Activated naive CD8-positive, alpha-beta T cell (primary cell): ENCODE data around the gene ATP1B1.
"Not testable (repeated sequence)": the region's sequence is repeated elsewhere in the genome, so short reads cannot be mapped to it uniquely, and the experiment has no call there.

Experiments used
- H3K27ac Mint-ChIP-seq: one replicate; pipeline ENCODE4 v1.8.0; 2021; ENCODE audit warnings: mixed read lengths
- H3K27me3 Mint-ChIP-seq: one replicate; pipeline ENCODE4 v1.8.0; 2021; ENCODE audit warnings: mixed read lengths
- H3K36me3 Mint-ChIP-seq: one replicate; pipeline ENCODE4 v1.8.0; 2021; ENCODE audit warnings: mixed read lengths
- H3K4me1 Mint-ChIP-seq: one replicate; pipeline ENCODE4 v1.8.0; 2021; ENCODE audit warnings: low read depth, mixed read lengths
- H3K4me3 Mint-ChIP-seq: one replicate; pipeline ENCODE4 v1.8.0; 2021; ENCODE audit warnings: mild to moderate bottlenecking, mixed read lengths
- H3K9me3 Mint-ChIP-seq: one replicate; pipeline ENCODE4 v1.8.0; 2021; ENCODE audit warnings: low read depth, mixed read lengths

ATP1B1 gene

DNA sequence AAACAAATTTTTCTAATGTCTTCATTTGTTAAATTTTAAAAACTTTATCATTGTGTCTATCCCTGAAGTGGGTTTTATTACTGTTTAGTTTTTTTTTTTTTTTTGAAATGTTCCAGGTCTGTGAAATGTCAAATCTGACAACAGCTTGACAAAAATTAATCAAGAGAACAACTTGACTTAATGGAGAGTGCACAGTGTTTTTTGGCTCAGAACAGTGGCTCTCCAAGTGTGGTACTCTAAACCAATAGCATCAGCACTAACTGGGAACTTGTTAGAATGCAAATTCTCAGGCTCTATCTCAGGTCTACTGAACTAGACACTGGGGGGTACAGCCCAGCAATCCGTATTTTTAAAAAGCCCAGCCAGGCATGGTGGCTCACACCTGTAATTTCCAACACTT lies 49.2 kb downstream of the ATP1B1 start:
- H3K36me3 Mint-ChIP-seq = peaks cover 11% of the 10 kb centered on the region
- H3K4me1 Mint-ChIP-seq = no peaks in the 10 kb centered on the region
- no peak overlapping the region for H3K27ac Mint-ChIP-seq
- H3K27me3 Mint-ChIP-seq = no peaks in the 10 kb centered on the region
- no peaks in the 10 kb centered on the region for H3K9me3 Mint-ChIP-seq
- H3K4me3 Mint-ChIP-seq = no peak overlapping the region

GRCh38 chr1:169156580-169156979 lies 50.1 kb downstream of the ATP1B1 start:
- no peaks in the 10 kb centered on the region for H3K27me3 Mint-ChIP-seq
- no peaks in the 10 kb centered on the region for H3K9me3 Mint-ChIP-seq
- peaks cover 11% of the 10 kb centered on the region for H3K36me3 Mint-ChIP-seq
- H3K4me1 Mint-ChIP-seq = no peaks in the 10 kb centered on the region
- no peak overlapping the region for H3K27ac Mint-ChIP-seq
- no peak overlapping the region for H3K4me3 Mint-ChIP-seq

GRCh38 chr1:169160845-169161495 lies 54.5 kb downstream of the ATP1B1 start:
- H3K9me3 Mint-ChIP-seq = no peaks in the 10 kb centered on the region
- H3K4me1 Mint-ChIP-seq = peaks cover 6% of the 10 kb centered on the region
- H3K36me3 Mint-ChIP-seq = peaks cover 7% of the 10 kb centered on the region
- H3K27ac Mint-ChIP-seq = no peak overlapping the region
- H3K27me3 Mint-ChIP-seq = no peaks in the 10 kb centered on the region
- H3K4me3 Mint-ChIP-seq = no peak overlapping the region

GRCh38 chr1:169161496-169162194 lies 55.2 kb downstream of the ATP1B1 start:
- peaks cover 7% of the 10 kb centered on the region for H3K36me3 Mint-ChIP-seq
- H3K9me3 Mint-ChIP-seq = no peaks in the 10 kb centered on the region
- H3K27ac Mint-ChIP-seq = no peak overlapping the region
- H3K4me1 Mint-ChIP-seq = peaks cover 6% of the 10 kb centered on the region
- no peaks in the 10 kb centered on the region for H3K27me3 Mint-ChIP-seq
- H3K4me3 Mint-ChIP-seq = no peak overlapping the region

GRCh38 chr1:169163059-169163458 lies 56.6 kb downstream of the ATP1B1 start:
- Mint-ChIP-seq H3K36me3 (peaks cover 12% of the 10 kb centered on the region), H3K4me3 (no peak overlapping the region), H3K4me1 (peaks cover 6% of the 10 kb centered on the region), H3K9me3 (no peaks in the 10 kb centered on the region), H3K27ac (peak overlapping the region; percentile 1), H3K27me3 (no peaks in the 10 kb centered on the region)

GRCh38 chr1:169175461-169175860 lies 69.0 kb downstream of the ATP1B1 start:
- H3K27me3 Mint-ChIP-seq = no peaks in the 10 kb centered on the region
- no peak overlapping the region for H3K4me3 Mint-ChIP-seq

GRCh38 chr1:169179431-169179830 lies 72.9 kb downstream of the ATP1B1 start:
- H3K4me1 Mint-ChIP-seq, H3K27me3 Mint-ChIP-seq, H3K9me3 Mint-ChIP-seq, H3K27ac Mint-ChIP-seq, H3K4me3 Mint-ChIP-seq: not testable (repeated sequence)
- H3K36me3 Mint-ChIP-seq = peaks cover 20% of the 10 kb centered on the region

More at GRCh38 chr1:169175461-169175860, 69.0 kb downstream of the ATP1B1 start:
- Mint-ChIP-seq H3K4me1 (no peaks in the 10 kb centered on the region), H3K27ac (no peak overlapping the region), H3K36me3 (peaks cover 10% of the 10 kb centered on the region), H3K9me3 (no peaks in the 10 kb centered on the region)

DNA sequence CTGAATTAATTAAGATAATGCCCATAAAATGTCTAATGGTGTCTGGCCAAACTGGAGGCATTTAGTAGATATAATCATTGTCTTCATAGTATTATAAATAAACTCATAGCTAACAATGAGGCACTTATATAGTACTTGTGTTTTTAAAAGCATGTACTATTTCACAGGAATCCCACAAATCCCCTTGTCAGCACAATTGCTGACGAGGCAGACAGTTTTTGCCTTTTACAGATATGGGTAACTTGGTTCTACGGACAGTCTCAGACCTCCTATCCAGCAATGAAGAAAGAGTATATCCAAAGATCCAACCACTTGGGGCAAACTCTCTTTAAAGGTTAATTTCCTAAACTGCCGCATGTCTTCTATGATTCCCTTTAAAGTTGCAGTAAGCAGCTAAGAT lies 73.7 kb downstream of the ATP1B1 start:
- peaks cover 20% of the 10 kb centered on the region for H3K36me3 Mint-ChIP-seq
- H3K4me3 Mint-ChIP-seq = no peak overlapping the region
- no peak overlapping the region for H3K27ac Mint-ChIP-seq
- H3K4me1 Mint-ChIP-seq = no peaks in the 10 kb centered on the region
- no peaks in the 10 kb centered on the region for H3K9me3 Mint-ChIP-seq
- H3K27me3 Mint-ChIP-seq = no peaks in the 10 kb centered on the region
